ENCODE data around the gene NCOA7.

- TF ChIP-seq CTCF (IDR thresholded peaks at IDR 0.05) (no peak), POLR2A (IDR thresholded peaks at IDR 0.05) (no peak)
These were observed 19.7 kb downstream of the NCOA7 start for GRCh38 chr6:125810445-125810844.
